IPS-18a (cell line): ENCODE measurements around the gene KLHL41.
A peak's percentile ranks its signal among the peaks of the same experiment; 100 is the strongest.
"Not testable (repeated sequence)": the region's sequence is repeated elsewhere in the genome, so short reads cannot be mapped to it uniquely, and the experiment has no call there.

ENCODE experiments used
- H3K27ac ChIP-seq: one replicate; pipeline ENCODE4 v1.5.1; 2013; ENCODE audit warnings: low read length
- H3K27me3 ChIP-seq: one replicate; pipeline ENCODE4 v1.6.1; 2013; ENCODE audit warnings: mild to moderate bottlenecking, low read length; ENCODE audit not compliant: control insufficient read depth, insufficient read depth
- H3K36me3 ChIP-seq: one replicate; pipeline ENCODE4 v1.6.1; 2013; ENCODE audit warnings: low read depth, low read length; ENCODE audit not compliant: control insufficient read depth
- H3K4me1 ChIP-seq: one replicate; pipeline ENCODE4 v1.6.1; 2013; ENCODE audit warnings: low read depth, low read length; ENCODE audit not compliant: control insufficient read depth
- H3K4me3 ChIP-seq: one replicate; pipeline ENCODE4 v1.5.1; 2013; ENCODE audit warnings: low read length
- H3K9ac ChIP-seq: one replicate; pipeline ENCODE4 v1.6.1; 2013; ENCODE audit warnings: mild to moderate bottlenecking, low read length, moderate library complexity
- H3K9me3 ChIP-seq: one replicate; pipeline ENCODE4 v1.6.1; 2013; ENCODE audit warnings: low read depth, low read length; ENCODE audit not compliant: control insufficient read depth

KLHL41 gene

GRCh38 chr2:169573160-169573973 lies 63.9 kb downstream of the KLHL41 start, which contains the start of gene FASTKD1:
Gene FASTKD1 (minus strand): TSS chr2:169573865. CDS start chr2:169572029, 1,836 bp downstream.
- Histone ChIP-seq H3K4me3 (peak within 1 kb of the TSS; percentile 96), H3K36me3 (peaks cover 5% of the 10 kb centered on the region), H3K9me3 (no peaks in the 10 kb centered on the region), H3K27me3 (no peaks in the 10 kb centered on the region), H3K9ac (peak within 1 kb of the TSS; percentile 85), H3K4me1 (peaks cover 6% of the 10 kb centered on the region), H3K27ac (peak within 1 kb of the TSS; percentile 55)

DNA sequence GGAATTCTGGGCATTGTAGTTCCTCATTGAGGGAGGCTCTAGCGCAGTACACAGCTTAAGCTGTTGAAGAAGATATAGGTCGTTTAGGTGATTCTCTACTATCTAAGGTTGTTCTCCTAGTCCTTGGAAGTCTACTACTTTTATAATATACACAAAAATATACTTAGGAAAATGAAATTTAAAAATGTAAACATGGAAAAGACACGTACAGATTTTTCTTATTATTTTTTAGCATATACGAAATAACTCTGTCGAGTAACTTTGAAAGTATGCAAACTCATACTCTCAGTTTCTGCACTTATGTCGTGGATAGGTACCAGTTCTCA lies 64.4 kb downstream of the KLHL41 start:
- H3K4me3 ChIP-seq = peak overlapping the region; percentile 96

GRCh38 chr2:169574539-169574938 lies 65.0 kb downstream of the KLHL41 start:
- H3K9me3 ChIP-seq, H3K4me3 ChIP-seq, H3K27ac ChIP-seq, H3K4me1 ChIP-seq, H3K36me3 ChIP-seq, H3K27me3 ChIP-seq, H3K9ac ChIP-seq: not testable (repeated sequence)

More for the DNA sequence above, 64.4 kb downstream of the KLHL41 start:
- Histone ChIP-seq H3K27me3 (peaks cover under 1% of the 10 kb centered on the region), H3K9me3 (no peaks in the 10 kb centered on the region), H3K27ac (no peak overlapping the region), H3K4me1 (peaks cover 6% of the 10 kb centered on the region), H3K36me3 (peaks cover 3% of the 10 kb centered on the region), H3K9ac (peak overlapping the region; percentile 85)

- not testable (repeated sequence) for H3K27ac ChIP-seq, H3K9ac ChIP-seq, H3K4me3 ChIP-seq, H3K36me3 ChIP-seq, H3K9me3 ChIP-seq, H3K4me1 ChIP-seq, H3K27me3 ChIP-seq
These were observed 65.8 kb downstream of the KLHL41 start for GRCh38 chr2:169575264-169575663.
